ENCODE results near the gene HBG2.
"Not testable (repeated sequence)": the region's sequence is repeated elsewhere in the genome, so short reads cannot be mapped to it uniquely, and the experiment has no call there.

Gene HBG2

DNA sequence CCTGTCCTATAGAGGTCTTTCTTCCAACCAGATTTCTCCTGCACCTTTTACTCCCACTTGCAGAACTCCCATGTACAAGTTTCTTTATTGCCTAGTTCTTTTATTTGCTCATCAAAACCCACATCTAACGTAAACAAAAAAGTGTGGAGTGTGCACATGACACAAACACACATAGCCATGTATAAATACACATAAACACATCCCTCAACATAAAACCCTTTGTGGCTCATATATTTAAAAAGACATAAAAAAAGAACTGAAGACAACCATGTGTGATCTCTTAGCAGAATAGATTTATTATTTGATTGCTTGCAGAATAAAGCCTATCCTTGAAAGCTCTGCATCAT, 1.7 kb downstream of the HBG2 start:
- Histone ChIP-seq H3K4me1 (no peaks in the 10 kb centered on the region), H3K27me3 (no peaks in the 10 kb centered on the region), H3K4me3 (ENCODE audit: low read depth, low read length) (no peak overlapping the region), H3K36me3 (no peaks in the 10 kb centered on the region), H3K9me3 (no peaks in the 10 kb centered on the region)
- TF ChIP-seq, protein P1, sequence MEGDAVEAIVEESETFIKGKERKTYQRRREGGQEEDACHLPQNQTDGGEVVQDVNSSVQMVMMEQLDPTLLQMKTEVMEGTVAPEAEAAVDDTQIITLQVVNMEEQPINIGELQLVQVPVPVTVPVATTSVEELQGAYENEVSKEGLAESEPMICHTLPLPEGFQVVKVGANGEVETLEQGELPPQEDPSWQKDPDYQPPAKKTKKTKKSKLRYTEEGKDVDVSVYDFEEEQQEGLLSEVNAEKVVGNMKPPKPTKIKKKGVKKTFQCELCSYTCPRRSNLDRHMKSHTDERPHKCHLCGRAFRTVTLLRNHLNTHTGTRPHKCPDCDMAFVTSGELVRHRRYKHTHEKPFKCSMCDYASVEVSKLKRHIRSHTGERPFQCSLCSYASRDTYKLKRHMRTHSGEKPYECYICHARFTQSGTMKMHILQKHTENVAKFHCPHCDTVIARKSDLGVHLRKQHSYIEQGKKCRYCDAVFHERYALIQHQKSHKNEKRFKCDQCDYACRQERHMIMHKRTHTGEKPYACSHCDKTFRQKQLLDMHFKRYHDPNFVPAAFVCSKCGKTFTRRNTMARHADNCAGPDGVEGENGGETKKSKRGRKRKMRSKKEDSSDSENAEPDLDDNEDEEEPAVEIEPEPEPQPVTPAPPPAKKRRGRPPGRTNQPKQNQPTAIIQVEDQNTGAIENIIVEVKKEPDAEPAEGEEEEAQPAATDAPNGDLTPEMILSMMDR (IDR thresholded peaks at IDR 0.05; ENCODE audit: low read depth, low read length), result no peak
- no peak for DNase-seq

DNA sequence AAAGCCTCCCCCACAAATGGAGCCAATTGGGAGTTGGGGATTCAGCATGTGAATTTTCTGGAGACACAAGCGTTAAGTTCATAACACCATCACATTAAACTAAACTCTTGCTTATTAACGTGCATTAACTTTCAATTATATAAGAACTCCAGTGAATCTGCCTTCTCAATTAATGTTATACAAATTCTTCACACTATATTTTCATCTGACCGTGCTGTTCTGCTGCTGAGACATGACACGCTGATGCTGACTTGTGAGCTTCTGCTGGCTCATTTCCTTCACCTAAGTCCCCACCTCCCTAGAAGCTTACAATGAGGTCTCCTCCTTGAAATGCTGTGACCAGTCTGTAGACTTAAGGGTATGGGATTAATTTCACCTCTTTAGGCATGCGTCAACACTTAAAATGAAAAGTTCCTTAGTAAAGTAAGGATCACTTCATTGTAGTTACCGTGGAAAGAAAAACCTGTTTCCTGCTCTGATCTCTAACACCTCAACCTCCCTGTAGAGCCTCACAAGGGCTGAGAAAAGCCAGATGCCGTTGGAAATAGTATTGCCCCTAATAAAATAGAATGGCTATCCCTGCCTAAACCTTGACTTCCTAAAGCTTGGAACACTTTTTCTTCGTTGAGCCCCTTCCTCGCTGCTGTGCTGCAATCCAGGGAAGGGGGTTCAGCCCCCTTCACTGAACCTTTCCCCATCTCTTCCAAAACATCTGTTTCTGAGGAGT, 2.2 kb downstream of the HBG2 start:
- TF ChIP-seq, protein P1 (IDR thresholded peaks at IDR 0.05; ENCODE audit: low read depth, low read length), result no peak
- no peaks in the 10 kb centered on the region for H3K9me3 ChIP-seq
- no peaks in the 10 kb centered on the region for H3K36me3 ChIP-seq
- H3K4me3 ChIP-seq (ENCODE audit: low read depth, low read length), result no peak overlapping the region
- no peaks in the 10 kb centered on the region for H3K27me3 ChIP-seq
- DNase-seq, result no peak
- H3K4me1 ChIP-seq, result no peaks in the 10 kb centered on the region

GRCh38 chr11:5251746-5252145, 2.8 kb downstream of the HBG2 start:
- Histone ChIP-seq H3K27me3 (no peaks in the 10 kb centered on the region), H3K36me3 (no peaks in the 10 kb centered on the region), H3K4me1 (no peaks in the 10 kb centered on the region), H3K4me3 (ENCODE audit: low read depth, low read length) (no peak overlapping the region), H3K9me3 (no peaks in the 10 kb centered on the region)
- TF ChIP-seq, protein P1 (IDR thresholded peaks at IDR 0.05; ENCODE audit: low read depth, low read length), result no peak
- no peak for DNase-seq

DNA sequence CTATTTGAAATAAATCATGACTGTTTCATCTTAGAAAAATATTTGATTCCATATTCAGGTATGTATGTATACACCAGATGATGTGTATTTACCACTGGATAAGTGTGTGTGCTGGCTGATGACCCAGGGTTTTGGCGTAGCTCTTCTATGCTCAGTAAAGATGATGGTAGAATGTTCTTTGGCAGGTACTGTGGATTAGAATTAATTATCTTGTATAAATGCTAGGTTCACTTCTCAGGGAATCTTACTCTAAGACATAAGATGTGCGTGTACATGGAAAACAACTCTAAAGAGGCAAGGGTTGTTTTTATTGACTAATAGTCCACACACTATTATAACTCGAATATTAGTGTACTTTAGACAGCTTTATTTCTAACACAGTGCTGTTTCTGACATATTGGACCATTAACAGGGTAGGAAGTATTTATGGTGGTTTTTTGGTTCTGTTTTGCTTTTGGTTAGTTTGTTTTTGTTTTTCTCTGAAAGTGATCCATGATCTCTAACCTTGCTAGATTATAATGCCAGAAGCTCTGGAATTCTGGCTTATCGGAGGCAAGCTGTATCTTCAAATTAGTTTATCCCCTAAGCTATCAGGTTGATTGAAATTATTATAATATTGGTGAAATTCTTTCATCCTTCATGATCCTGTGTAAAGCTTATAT, 3.9 kb downstream of the HBG2 start:
- Histone ChIP-seq H3K36me3 (no peaks in the 10 kb centered on the region), H3K4me3 (ENCODE audit: low read depth, low read length) (no peak overlapping the region), H3K27me3 (no peaks in the 10 kb centered on the region), H3K9me3 (no peaks in the 10 kb centered on the region), H3K4me1 (no peaks in the 10 kb centered on the region)
- DNase-seq, result no peak
- TF ChIP-seq, protein P1 (IDR thresholded peaks at IDR 0.05; ENCODE audit: low read depth, low read length), result no peak

GRCh38 chr11:5249807-5250396, 4.7 kb downstream of the HBG2 start, which contains the start of gene HBG1:
HBG1 (minus strand) TSS chr11:5249857; CDS start chr11:5249804, 53 bp downstream.
- not testable (repeated sequence) for H3K27me3 ChIP-seq; H3K4me3 ChIP-seq (ENCODE audit: low read depth, low read length); H3K4me1 ChIP-seq; H3K9me3 ChIP-seq; H3K36me3 ChIP-seq; DNase-seq

GRCh38 chr11:5248498-5248897, 6.1 kb downstream of the HBG2 start:
- H3K4me1 ChIP-seq; DNase-seq; H3K27me3 ChIP-seq; H3K36me3 ChIP-seq; H3K9me3 ChIP-seq; H3K4me3 ChIP-seq (ENCODE audit: low read depth, low read length): not testable (repeated sequence)
